ENCODE results near the gene GNAO1. TPM values are rescaled to one million over a fixed set of nuclear protein-coding genes. Genes with fewer than 3 reads are reported as not detected.

Gene GNAO1
- total and polyA plus RNA-seq, 2 of the 13 experiments (the other 11 are each of a cell fraction or from before 2014, with no cell fraction given) = not detected

- TF ChIP-seq ZBTB10 (CRISPR knock-in tag; IDR thresholded peaks at IDR 0.05; ENCODE audit: borderline replicate concordance) = no peak
- TF ChIP-seq NFATC3 (CRISPR knock-in tag; IDR thresholded peaks at IDR 0.05) = no peak
- no peak for TF ChIP-seq ZNF441 (CRISPR knock-in tag; IDR thresholded peaks at IDR 0.05; ENCODE audit: borderline replicate concordance)
- TF ChIP-seq TP53 (CRISPR knock-in tag; conservative IDR thresholded peaks at IDR 0.05) = no peak
Measured at GRCh38 chr16:56354016-56354415, 162.7 kb downstream of the GNAO1 start (continued).

GRCh38 chr16:56354746-56355145 lies 163.5 kb downstream of the GNAO1 start:
- POLR2A ChIA-PET = no interaction called here
- WGBS (ENCODE audit: low lambda C conversion rate) = 86% methylated on average over 17 of the region's 17 CpGs
- no peak for DNase-seq (ENCODE audit: low spot score)
- BruUV-seq (replicated peaks) = no TSS peak
- CTCF ChIA-PET (ENCODE audit: low intra/inter-chr PET ratio, low total read pairs) = interaction anchor here (3.7 kb wide), 1 partner anchor 21 kb away, joined by 58 read pairs; no protein-coding TSS in a partner anchor
- Histone ChIP-seq H3K9ac (ENCODE audit: insufficient read depth, low read depth, low read length) (no peak overlapping the region), H3K9me3 (ENCODE audit: low read length) (no peaks in the 10 kb centered on the region), H3K4me1 (ENCODE audit: insufficient read depth, low read length) (peaks cover 21% of the 10 kb centered on the region), H3K27ac (ENCODE audit: extremely low read length, insufficient read depth, low read length) (no peak overlapping the region), H4K20me1 (ENCODE audit: insufficient read depth, low read length) (no peaks in the 10 kb centered on the region), H3K4me2 (ENCODE audit: low read depth, low read length) (no peak overlapping the region), H3K36me3 (replicated peaks in 1 of 2; ENCODE audit: control insufficient read depth in 1 of 2, insufficient read depth in 2 of 2, low read length in 2 of 2) (no peaks in the 10 kb centered on the region), H3K4me3 (replicated peaks in 1 of 3; ENCODE audit: insufficient read depth in 1 of 3, low read depth in 2 of 3, low read length in 3 of 3) (no peak overlapping the region), H2AFZ (ENCODE audit: low read length) (no peak overlapping the region), H3K79me2 (ENCODE audit: insufficient read depth, low read length) (no peaks in the 10 kb centered on the region), H3K27me3 (ENCODE audit: control insufficient read depth in 1 of 2, insufficient read depth in 2 of 2, low read length in 2 of 2) (peaks cover 5 to 20% of the 10 kb centered on the region in 2 experiments)
- in situ Hi-C loops (cut with HindIII; ENCODE audit: extremely low pct_ligation_motif_present, low pct_unique_long_range_greater_than_20kb) = loop anchor here (10.0 kb wide), 1 partner anchor 60 kb away; no protein-coding TSS in a partner anchor
- intact Hi-C loops (cut with micrococcal nuclease; ENCODE audit: unreplicated experiment) = loop anchor here (5.0 kb wide), 1 partner anchor 73 kb away; the partner anchor contains the start of gene AMFR
- FAIRE-seq = no peak
- TF ChIP-seq PLRG1 (conservative IDR thresholded peaks at IDR 0.05) = no peak
- no peak for TF ChIP-seq ARNTL (CRISPR knock-in tag; IDR thresholded peaks at IDR 0.05)
- TF ChIP-seq ZBTB44 (CRISPR knock-in tag; IDR thresholded peaks at IDR 0.05) = no peak
- no peak for TF ChIP-seq PRPF4 (IDR thresholded peaks at IDR 0.05; ENCODE audit: low read depth, low read length, poor library complexity, severe bottlenecking)
- no peak for TF ChIP-seq POLR2A (IDR thresholded peaks at IDR 0.05; ENCODE audit: insufficient read depth in 1 of 2, low read depth in 2 of 2, low read length in 2 of 2)
- no peak for TF ChIP-seq ZNF224 (CRISPR knock-in tag; IDR thresholded peaks at IDR 0.05)
- TF ChIP-seq ZNF513 (CRISPR knock-in tag; conservative IDR thresholded peaks at IDR 0.05) = no peak
- no peak for TF ChIP-seq HIVEP1 (CRISPR knock-in tag; IDR thresholded peaks at IDR 0.05)
- TF ChIP-seq MAFG (CRISPR knock-in tag; IDR thresholded peaks at IDR 0.05) = no peak
- TF ChIP-seq ZNF891 (CRISPR knock-in tag; IDR thresholded peaks at IDR 0.05) = no peak
- no peak for TF ChIP-seq ZNF720 (CRISPR knock-in tag; IDR thresholded peaks at IDR 0.05)
- TF ChIP-seq DNMT1 (CRISPR knock-in tag; IDR thresholded peaks at IDR 0.05) = no peak
- no peak for TF ChIP-seq SIN3B (IDR thresholded peaks at IDR 0.05; ENCODE audit: low read length)
- no peak for TF ChIP-seq ZNF839 (CRISPR knock-in tag; IDR thresholded peaks at IDR 0.05; ENCODE audit: borderline replicate concordance)
- TF ChIP-seq TRIM24 (CRISPR knock-in tag; IDR thresholded peaks at IDR 0.05) = no peak
- no peak for TF ChIP-seq DNMT3B (CRISPR knock-in tag; conservative IDR thresholded peaks at IDR 0.05)
- ATAC-seq = no peak

Measured in HepG2 (cell line).